ENCODE data around the gene COPS8. TPM values are rescaled to one million over a fixed set of nuclear protein-coding genes. Genes with fewer than 3 reads are reported as not detected.

COPS8 gene
- polyA plus RNA-seq = 50.4 TPM
- long read RNA-seq, donor 1, full-length matches to known transcripts = 8 of 8 reads
- long read RNA-seq, donor 1, partial matches to known transcripts = 0 of 8 reads
- long read RNA-seq, donor 1, other reads (novel, unspliced or antisense) = 0 of 8 reads
- long read RNA-seq, donor 2, full-length matches to known transcripts = 30 of 52 reads
- long read RNA-seq, donor 2, partial matches to known transcripts = 22 of 52 reads
- long read RNA-seq, donor 2, other reads (novel, unspliced or antisense) = 0 of 52 reads
- long read RNA-seq, donor 3 = 0 reads
- long read RNA-seq, donor 4, full-length matches to known transcripts = 5 of 5 reads
- long read RNA-seq, donor 4, partial matches to known transcripts = 0 of 5 reads
- long read RNA-seq, donor 4, other reads (novel, unspliced or antisense) = 0 of 5 reads
- long read RNA-seq, donor 5, full-length matches to known transcripts = 20 of 20 reads
- long read RNA-seq, donor 5, partial matches to known transcripts = 0 of 20 reads
- long read RNA-seq, donor 5, other reads (novel, unspliced or antisense) = 0 of 20 reads
- long read RNA-seq, donor 6, full-length matches to known transcripts = 20 of 35 reads
- long read RNA-seq, donor 6, partial matches to known transcripts = 15 of 35 reads
- long read RNA-seq, donor 6, other reads (novel, unspliced or antisense) = 0 of 35 reads
- long read RNA-seq, donor 7, full-length matches to known transcripts = 18 of 27 reads
- long read RNA-seq, donor 7, partial matches to known transcripts = 9 of 27 reads
- long read RNA-seq, donor 7, other reads (novel, unspliced or antisense) = 0 of 27 reads
- long read RNA-seq, donor 8, full-length matches to known transcripts = 28 of 28 reads
- long read RNA-seq, donor 8, partial matches to known transcripts = 0 of 28 reads
- long read RNA-seq, donor 8, other reads (novel, unspliced or antisense) = 0 of 28 reads
- long read RNA-seq, donor 9, full-length matches to known transcripts = 26 of 26 reads
- long read RNA-seq, donor 9, partial matches to known transcripts = 0 of 26 reads
- long read RNA-seq, donor 9, other reads (novel, unspliced or antisense) = 0 of 26 reads
- long read RNA-seq, donor 10, full-length matches to known transcripts = 27 of 27 reads
- long read RNA-seq, donor 10, partial matches to known transcripts = 0 of 27 reads
- long read RNA-seq, donor 10, other reads (novel, unspliced or antisense) = 0 of 27 reads
- long read RNA-seq, donor 11, full-length matches to known transcripts = 16 of 16 reads
- long read RNA-seq, donor 11, partial matches to known transcripts = 0 of 16 reads
- long read RNA-seq, donor 11, other reads (novel, unspliced or antisense) = 0 of 16 reads

DNA sequence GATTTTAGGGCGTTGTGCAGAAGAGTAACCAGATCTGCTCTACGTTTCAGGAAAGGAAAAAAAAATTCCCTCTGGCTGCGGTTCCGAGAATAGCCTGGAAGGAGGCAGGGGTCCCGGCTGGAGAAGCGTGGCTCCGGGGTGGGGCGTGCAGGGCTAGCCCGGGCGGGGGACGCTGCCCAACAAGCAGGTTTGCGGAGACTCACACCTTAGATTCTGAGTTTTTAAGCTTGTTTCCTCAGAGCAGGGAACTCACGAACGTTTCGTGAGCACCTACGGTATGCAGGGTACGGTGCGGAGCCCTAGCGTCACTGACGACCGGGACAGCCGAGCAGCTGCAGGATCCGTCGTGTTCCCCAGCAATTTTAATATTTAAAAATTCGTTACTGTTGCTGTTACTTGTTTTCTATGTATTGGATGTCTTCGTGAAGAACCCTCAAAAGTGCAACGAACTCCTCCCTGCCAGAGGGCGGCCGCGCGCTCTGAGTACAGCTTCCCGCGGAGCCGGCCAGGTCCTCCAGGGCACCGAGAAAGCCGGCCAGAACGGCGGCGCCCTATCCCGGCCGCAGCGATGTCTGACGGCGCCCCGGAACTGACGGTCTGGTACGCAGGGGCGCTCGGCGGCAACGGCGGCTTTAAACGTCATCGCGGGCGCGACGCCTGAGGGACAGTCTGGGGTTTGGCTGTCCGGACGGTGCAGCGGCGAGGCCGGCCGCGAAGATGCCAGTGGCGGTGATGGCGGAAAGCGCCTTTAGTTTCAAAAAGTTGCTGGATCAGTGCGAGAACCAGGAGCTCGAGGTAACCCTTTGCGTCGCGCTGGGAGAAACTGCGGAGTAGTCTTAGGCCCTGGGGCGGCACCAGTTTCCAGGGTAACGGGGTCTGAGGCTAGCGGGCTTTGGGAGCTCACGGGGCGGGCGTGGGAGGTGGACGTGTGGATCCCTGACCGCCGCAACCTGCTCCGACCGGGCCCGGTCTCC lies at the start of gene COPS8:
Gene COPS8, plus strand, starts transcription at position 642 of the 974 bp plus-strand sequence. Its CDS starts 76 bp downstream, at position 718.
- H3K9me3 ChIP-seq (ENCODE audit: control insufficient read depth, low read depth, low read length) = no peaks in the 10 kb centered on the region
- H3K4me1 ChIP-seq (ENCODE audit: control insufficient read depth, insufficient read depth, low read length) = peaks cover 2% of the 10 kb centered on the region
- H3K4me3 ChIP-seq (ENCODE audit: low read length) = peak within 1 kb of the TSS; percentile 85
- DNase-seq = peak; percentile 93 to 96
- peaks cover 3% of the 10 kb centered on the region for H3K36me3 ChIP-seq (ENCODE audit: control insufficient read depth, insufficient read depth, low read length)
- peak within 1 kb of the TSS; percentile 86 for H3K27ac ChIP-seq (ENCODE audit: low read length)
- WGBS (ENCODE audit: insufficient coverage, low lambda C conversion rate) = no CpG with 5 or more reads among the region's 86 CpGs
- no peaks in the 10 kb centered on the region for H3K27me3 ChIP-seq (ENCODE audit: control insufficient read depth, insufficient read depth, low read length)

DNA sequence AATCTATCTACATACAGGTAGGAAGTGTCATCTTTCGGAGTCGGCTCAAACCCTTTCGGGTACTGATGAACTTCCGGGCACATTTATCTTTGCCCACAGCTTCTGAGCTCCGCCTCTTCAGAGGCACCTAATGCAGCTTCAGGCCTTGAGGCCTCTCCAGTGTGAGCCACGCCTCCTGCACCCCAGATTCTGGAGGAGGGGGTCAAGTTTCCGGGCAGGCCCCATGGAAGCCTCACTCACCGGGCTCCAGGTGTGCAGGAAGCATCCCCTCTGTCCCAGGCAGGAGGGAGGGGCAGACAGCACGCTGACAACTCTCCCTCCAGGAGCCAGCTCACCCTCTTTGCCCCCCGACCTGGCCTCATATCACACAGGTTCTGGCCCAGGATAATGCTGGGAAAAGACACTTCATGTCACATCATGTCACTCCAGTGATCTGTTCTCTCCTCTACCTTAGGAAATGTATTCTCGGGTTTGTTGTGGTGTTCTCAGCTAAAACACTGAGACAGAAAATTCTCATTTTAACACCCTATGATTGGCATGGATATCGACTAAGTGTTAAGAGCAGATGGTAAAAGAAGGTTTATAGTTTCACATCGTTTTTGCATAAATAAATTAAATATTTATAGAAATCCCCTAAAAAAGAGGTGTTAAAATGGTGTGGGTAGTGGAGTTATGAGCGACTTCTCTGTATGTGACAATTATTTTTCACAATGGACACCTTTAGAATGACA lies 46.2 kb upstream of the COPS8 start:
- no peak overlapping the region for H3K4me3 ChIP-seq (ENCODE audit: low read length)
- no peak overlapping the region for H3K27ac ChIP-seq (ENCODE audit: low read length)
- no peaks in the 10 kb centered on the region for H3K36me3 ChIP-seq (ENCODE audit: control insufficient read depth, insufficient read depth, low read length)
- WGBS (ENCODE audit: insufficient coverage, low lambda C conversion rate) = 92% methylated on average over 3 of the region's 14 CpGs
- no peaks in the 10 kb centered on the region for H3K27me3 ChIP-seq (ENCODE audit: control insufficient read depth, insufficient read depth, low read length)
- no peak for DNase-seq
- no peaks in the 10 kb centered on the region for H3K4me1 ChIP-seq (ENCODE audit: control insufficient read depth, insufficient read depth, low read length)
- H3K9me3 ChIP-seq (ENCODE audit: control insufficient read depth, low read depth, low read length) = no peaks in the 10 kb centered on the region

DNA sequence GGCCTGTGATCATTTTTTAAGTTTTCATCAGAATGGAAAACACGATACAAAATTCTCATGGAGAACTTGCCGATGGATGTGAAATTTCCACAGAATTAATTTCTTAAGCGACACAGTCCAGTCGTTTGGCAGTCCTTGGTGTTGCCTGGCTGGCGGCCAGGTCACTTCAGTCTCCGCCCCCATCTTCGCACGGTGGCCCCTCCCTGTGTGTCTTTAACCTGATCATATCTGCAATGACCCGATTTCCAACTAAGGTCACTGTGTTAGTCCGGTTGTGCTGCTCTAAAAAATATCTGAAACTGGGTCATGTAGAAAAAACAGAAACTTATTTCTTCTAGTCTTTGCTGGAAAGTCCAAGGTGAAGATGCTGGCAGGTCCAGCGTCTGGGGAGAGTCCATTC lies 44.5 kb upstream of the COPS8 start:
- H3K27ac ChIP-seq (ENCODE audit: low read length) = no peak overlapping the region
- no peaks in the 10 kb centered on the region for H3K9me3 ChIP-seq (ENCODE audit: control insufficient read depth, low read depth, low read length)
- H3K4me1 ChIP-seq (ENCODE audit: control insufficient read depth, insufficient read depth, low read length) = no peaks in the 10 kb centered on the region
- H3K36me3 ChIP-seq (ENCODE audit: control insufficient read depth, insufficient read depth, low read length) = no peaks in the 10 kb centered on the region
- no peak for DNase-seq
- no peaks in the 10 kb centered on the region for H3K27me3 ChIP-seq (ENCODE audit: control insufficient read depth, insufficient read depth, low read length)
- WGBS (ENCODE audit: insufficient coverage, low lambda C conversion rate) = 80% methylated on average over 1 of the region's 11 CpGs
- no peak overlapping the region for H3K4me3 ChIP-seq (ENCODE audit: low read length)

DNA sequence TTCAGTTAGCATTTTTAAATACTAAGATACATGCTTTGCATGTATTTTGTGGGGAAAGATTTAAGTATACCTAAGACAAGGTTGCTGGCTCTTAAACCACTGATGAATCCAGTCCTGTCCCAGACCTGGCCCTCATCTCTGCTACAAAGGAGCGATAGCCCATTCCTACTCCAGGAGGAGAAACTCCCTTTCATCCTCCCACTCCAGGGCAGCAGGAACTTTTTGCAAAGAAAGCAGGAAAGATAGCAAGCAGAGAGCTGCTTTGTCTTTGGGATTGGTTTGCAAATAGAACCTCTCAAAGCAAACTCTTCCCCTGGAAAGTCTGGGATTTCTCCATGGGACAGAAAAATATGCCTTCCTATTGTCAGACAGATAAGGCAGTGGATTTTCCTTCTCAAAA lies 43.6 kb upstream of the COPS8 start:
- DNase-seq = no peak
- H3K27ac ChIP-seq (ENCODE audit: low read length) = no peak overlapping the region

DNA sequence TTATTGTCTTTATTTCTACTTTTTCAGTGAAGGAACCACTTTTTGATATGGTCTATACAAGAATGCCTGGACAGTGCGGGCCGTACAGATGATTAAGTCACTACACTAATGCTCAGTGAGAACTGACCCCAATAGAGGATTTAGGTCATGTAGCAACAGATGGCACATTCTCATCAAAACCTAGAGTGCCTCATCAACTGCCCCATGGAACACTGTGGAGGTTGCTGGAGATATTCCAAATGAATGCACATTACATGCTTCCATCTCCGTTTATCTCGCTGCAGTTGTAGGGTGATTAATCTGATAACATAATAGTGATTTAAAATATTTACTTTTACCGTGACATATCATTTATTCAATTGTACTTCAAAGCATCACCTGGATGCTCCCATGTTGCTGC lies 41.8 kb upstream of the COPS8 start:
- no peak overlapping the region for H3K27ac ChIP-seq (ENCODE audit: low read length)
- H3K9me3 ChIP-seq (ENCODE audit: control insufficient read depth, low read depth, low read length) = peaks cover 2% of the 10 kb centered on the region
- H3K27me3 ChIP-seq (ENCODE audit: control insufficient read depth, insufficient read depth, low read length) = no peaks in the 10 kb centered on the region
- no peaks in the 10 kb centered on the region for H3K36me3 ChIP-seq (ENCODE audit: control insufficient read depth, insufficient read depth, low read length)
- H3K4me1 ChIP-seq (ENCODE audit: control insufficient read depth, insufficient read depth, low read length) = no peaks in the 10 kb centered on the region
- H3K4me3 ChIP-seq (ENCODE audit: low read length) = no peak overlapping the region
- no peak for DNase-seq
- no CpG with 5 or more reads among the region's 5 CpGs for WGBS (ENCODE audit: insufficient coverage, low lambda C conversion rate)

More for the DNA sequence above, 43.6 kb upstream of the COPS8 start:
- Histone ChIP-seq H3K36me3 (ENCODE audit: control insufficient read depth, insufficient read depth, low read length) (no peaks in the 10 kb centered on the region), H3K4me1 (ENCODE audit: control insufficient read depth, insufficient read depth, low read length) (no peaks in the 10 kb centered on the region), H3K9me3 (ENCODE audit: control insufficient read depth, low read depth, low read length) (no peaks in the 10 kb centered on the region), H3K4me3 (ENCODE audit: low read length) (no peak overlapping the region), H3K27me3 (ENCODE audit: control insufficient read depth, insufficient read depth, low read length) (no peaks in the 10 kb centered on the region)
- WGBS (ENCODE audit: insufficient coverage, low lambda C conversion rate) = no CpG with 5 or more reads among the region's 1 CpG

DNA sequence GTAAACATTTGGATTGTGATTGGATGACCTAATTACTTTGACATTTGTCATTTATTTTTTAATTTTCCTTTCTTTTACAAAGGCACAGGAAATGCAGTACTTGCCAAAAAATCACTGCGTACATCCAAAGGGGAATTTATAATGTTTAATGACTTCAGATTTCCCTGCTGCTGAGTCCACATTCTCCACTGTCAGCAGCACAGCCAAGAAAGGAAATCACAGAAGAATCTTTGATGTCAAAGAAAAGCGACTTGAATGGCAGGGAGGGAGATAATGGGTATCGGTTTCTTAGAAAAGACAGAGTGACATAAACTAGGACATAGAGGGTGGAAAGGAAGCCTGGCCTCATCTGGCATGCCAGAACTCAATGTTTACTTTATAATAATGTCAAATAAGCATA lies 41.4 kb upstream of the COPS8 start:
- H3K27ac ChIP-seq (ENCODE audit: low read length) = no peak overlapping the region
- H3K4me1 ChIP-seq (ENCODE audit: control insufficient read depth, insufficient read depth, low read length) = no peaks in the 10 kb centered on the region
- H3K9me3 ChIP-seq (ENCODE audit: control insufficient read depth, low read depth, low read length) = peaks cover 5% of the 10 kb centered on the region
- DNase-seq = no peak
- H3K36me3 ChIP-seq (ENCODE audit: control insufficient read depth, insufficient read depth, low read length) = no peaks in the 10 kb centered on the region
- WGBS (ENCODE audit: insufficient coverage, low lambda C conversion rate) = 40% methylated on average over 2 of the region's 3 CpGs
- H3K4me3 ChIP-seq (ENCODE audit: low read length) = no peak overlapping the region
- H3K27me3 ChIP-seq (ENCODE audit: control insufficient read depth, insufficient read depth, low read length) = no peaks in the 10 kb centered on the region

DNA sequence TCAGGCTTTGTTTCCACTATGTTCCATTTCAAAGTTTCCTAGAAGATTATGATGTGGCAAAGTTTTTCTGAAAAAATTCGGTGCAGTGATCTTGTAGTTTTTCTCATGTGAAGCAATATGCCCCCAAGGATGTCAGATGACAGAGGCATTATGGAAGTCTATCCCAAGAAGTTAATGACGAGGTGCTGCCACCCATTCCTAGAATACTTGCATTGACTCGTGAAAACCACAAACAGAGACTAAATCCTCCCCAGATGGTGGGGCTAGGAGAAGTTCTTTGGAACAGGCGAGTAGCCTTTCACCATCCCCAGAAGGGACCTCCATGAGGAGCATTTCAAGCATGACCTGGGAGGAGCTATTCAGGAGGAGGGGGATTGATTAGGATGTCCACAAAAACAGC lies 40.2 kb upstream of the COPS8 start:
- Histone ChIP-seq H3K9me3 (ENCODE audit: control insufficient read depth, low read depth, low read length) (peaks cover 8% of the 10 kb centered on the region), H3K27ac (ENCODE audit: low read length) (no peak overlapping the region), H3K27me3 (ENCODE audit: control insufficient read depth, insufficient read depth, low read length) (no peaks in the 10 kb centered on the region), H3K4me1 (ENCODE audit: control insufficient read depth, insufficient read depth, low read length) (no peaks in the 10 kb centered on the region), H3K4me3 (ENCODE audit: low read length) (no peak overlapping the region), H3K36me3 (ENCODE audit: control insufficient read depth, insufficient read depth, low read length) (no peaks in the 10 kb centered on the region)
- no peak for DNase-seq
- WGBS (ENCODE audit: insufficient coverage, low lambda C conversion rate) = no CpG with 5 or more reads among the region's 4 CpGs

DNA sequence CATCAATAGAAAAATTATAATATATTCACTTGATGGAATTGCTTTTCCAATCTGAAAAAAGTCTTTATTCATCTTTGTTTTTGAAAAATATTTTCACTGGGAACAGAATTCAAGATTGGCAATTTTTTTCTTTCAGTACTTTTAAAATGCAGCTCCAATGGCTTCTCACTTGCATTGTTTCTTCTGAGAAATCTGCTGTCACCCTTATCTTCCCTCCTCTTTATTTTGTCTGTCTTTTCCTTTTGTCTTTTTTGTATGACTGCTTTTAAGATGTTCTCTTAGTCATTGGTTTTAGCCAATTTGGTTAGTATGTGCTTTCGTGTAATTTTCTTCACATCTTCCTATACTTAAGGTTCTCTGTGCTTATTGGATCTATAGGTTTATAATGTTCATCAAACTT lies 37.1 kb upstream of the COPS8 start:
- peaks cover 8% of the 10 kb centered on the region for H3K9me3 ChIP-seq (ENCODE audit: control insufficient read depth, low read depth, low read length)
- no peak for DNase-seq
- H3K4me3 ChIP-seq (ENCODE audit: low read length) = no peak overlapping the region
- no peak overlapping the region for H3K27ac ChIP-seq (ENCODE audit: low read length)
- 100% methylated on average over 1 of the region's 1 CpG for WGBS (ENCODE audit: insufficient coverage, low lambda C conversion rate)
- H3K4me1 ChIP-seq (ENCODE audit: control insufficient read depth, insufficient read depth, low read length) = no peaks in the 10 kb centered on the region
- H3K36me3 ChIP-seq (ENCODE audit: control insufficient read depth, insufficient read depth, low read length) = no peaks in the 10 kb centered on the region
- no peaks in the 10 kb centered on the region for H3K27me3 ChIP-seq (ENCODE audit: control insufficient read depth, insufficient read depth, low read length)

DNA sequence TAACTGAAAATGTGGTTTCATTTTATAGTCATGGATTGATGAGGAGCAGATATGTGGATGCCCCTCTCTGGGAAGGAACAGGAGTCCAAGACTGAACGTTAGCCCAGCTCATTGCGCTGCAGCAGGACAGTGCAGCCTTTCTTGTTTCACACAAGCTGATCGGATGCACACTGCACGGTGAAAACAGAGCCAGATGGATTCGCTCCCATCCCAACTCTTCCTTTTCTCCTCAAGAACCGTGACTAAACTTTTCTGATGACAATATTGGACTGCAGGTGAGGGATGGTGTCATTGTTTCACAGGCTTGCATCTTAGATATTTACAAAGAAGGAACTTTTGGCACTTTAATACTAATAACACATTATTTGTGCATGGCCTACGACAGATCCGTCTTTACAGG lies 33.8 kb upstream of the COPS8 start:
- Histone ChIP-seq H3K4me3 (ENCODE audit: low read length) (no peak overlapping the region), H3K27ac (ENCODE audit: low read length) (no peak overlapping the region), H3K27me3 (ENCODE audit: control insufficient read depth, insufficient read depth, low read length) (no peaks in the 10 kb centered on the region), H3K9me3 (ENCODE audit: control insufficient read depth, low read depth, low read length) (peaks cover 8% of the 10 kb centered on the region), H3K36me3 (ENCODE audit: control insufficient read depth, insufficient read depth, low read length) (no peaks in the 10 kb centered on the region), H3K4me1 (ENCODE audit: control insufficient read depth, insufficient read depth, low read length) (no peaks in the 10 kb centered on the region)
- WGBS (ENCODE audit: insufficient coverage, low lambda C conversion rate) = 85% methylated on average over 2 of the region's 8 CpGs
- DNase-seq = no peak
